GM13977 (cell line): ENCODE data around the gene PSORS1C2.

Experiments
- DNase-seq: peaks from one replicate; pipeline ENCODE4 v3.0.0; 2012; ENCODE audit warnings: low spot score
- in situ Hi-C: fragments of 300-500 bp; cut with MboI; formaldehyde crosslinking; loops from one replicate; pipeline ENCODE4 v1.12.0; 2022; ENCODE audit warnings: low sequenced_read_pairs, low pct_unique_long_range_greater_than_20kb, mixed read lengths, inconsistent platforms; ENCODE audit not compliant: unreplicated experiment
- TF ChIP-seq, protein P1 (sequence below): IDR thresholded peaks from 2 replicates; pipeline ENCODE4 v1.5.1; 2012; ENCODE audit warnings: mild to moderate bottlenecking, control low read depth; ENCODE audit not compliant: insufficient read depth; ENCODE audit errors: extremely low read depth, missing control alignments

Gene PSORS1C2

DNA sequence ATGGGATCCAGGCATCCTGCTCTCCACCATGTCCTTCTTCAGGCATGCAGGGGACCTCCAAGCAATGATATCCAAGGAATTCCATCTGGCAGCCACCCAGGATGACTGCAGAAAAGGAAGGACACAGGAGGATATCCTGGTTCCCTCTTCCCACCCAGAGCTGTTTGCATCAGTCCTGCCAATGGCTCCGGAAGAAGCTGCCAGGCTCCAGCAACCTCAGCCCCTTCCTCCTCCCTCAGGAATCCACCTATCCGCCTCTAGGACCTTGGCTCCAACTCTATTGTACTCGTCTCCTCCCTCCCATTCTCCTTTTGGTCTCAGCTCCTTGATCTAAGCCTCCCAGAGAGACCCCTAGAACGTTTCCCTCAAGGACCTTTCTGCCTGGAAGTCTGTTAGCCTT lies 733 bp upstream of the PSORS1C2 start:
- TF ChIP-seq, protein P1, sequence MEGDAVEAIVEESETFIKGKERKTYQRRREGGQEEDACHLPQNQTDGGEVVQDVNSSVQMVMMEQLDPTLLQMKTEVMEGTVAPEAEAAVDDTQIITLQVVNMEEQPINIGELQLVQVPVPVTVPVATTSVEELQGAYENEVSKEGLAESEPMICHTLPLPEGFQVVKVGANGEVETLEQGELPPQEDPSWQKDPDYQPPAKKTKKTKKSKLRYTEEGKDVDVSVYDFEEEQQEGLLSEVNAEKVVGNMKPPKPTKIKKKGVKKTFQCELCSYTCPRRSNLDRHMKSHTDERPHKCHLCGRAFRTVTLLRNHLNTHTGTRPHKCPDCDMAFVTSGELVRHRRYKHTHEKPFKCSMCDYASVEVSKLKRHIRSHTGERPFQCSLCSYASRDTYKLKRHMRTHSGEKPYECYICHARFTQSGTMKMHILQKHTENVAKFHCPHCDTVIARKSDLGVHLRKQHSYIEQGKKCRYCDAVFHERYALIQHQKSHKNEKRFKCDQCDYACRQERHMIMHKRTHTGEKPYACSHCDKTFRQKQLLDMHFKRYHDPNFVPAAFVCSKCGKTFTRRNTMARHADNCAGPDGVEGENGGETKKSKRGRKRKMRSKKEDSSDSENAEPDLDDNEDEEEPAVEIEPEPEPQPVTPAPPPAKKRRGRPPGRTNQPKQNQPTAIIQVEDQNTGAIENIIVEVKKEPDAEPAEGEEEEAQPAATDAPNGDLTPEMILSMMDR: no peak
- in situ Hi-C loops: loop anchor here (5.0 to 10.0 kb wide), 2 partner anchors 53 to 225 kb away; no protein-coding TSS in a partner anchor
- no peak for DNase-seq

DNA sequence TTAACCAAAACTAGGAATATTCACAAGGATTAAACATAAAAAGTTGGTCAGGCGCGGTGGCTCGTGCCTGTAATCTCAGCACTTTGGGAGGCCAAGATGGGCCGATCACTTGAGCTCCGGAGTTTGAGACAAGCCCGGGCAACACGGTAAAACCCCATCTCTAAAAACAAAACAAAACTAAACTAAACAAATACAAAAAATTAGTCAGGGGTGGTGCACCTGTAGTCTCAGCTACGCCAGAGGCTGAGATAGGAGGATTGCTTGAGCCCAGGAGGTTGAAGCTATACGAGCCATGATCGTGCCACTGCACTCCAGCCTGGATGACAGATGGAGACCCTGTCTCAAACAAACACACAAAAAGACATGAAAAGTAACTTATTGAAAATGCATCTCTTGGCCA lies 3.2 kb downstream of the PSORS1C2 start:
- in situ Hi-C loops: loop anchor here (5.0 to 10.0 kb wide), 2 partner anchors 57 to 229 kb away; no protein-coding TSS in a partner anchor
- TF ChIP-seq, protein P1: no peak

DNA sequence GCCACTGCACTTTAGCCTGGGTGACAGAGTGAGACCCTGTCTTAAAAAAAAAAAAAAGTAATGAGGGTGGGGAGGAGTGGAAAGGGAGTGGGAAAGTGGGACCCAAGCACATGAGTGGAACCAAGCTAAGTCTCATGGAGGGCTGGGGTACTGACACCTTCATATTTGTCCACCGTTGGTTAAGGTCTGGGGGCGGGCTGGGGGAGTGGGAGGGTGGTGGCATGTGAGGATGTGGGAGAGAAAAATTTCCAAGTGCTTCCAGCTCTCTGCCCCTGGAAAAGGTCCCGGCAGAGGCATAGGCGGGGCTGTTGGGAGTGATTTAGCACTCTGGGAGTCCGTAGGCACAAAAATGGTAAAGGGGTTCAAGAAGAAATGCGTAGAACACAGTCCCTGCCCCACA lies 6.1 kb downstream of the PSORS1C2 start:
- in situ Hi-C loops: loop anchor here (10.0 kb wide), 1 partner anchor 232 kb away; no protein-coding TSS in a partner anchor
- DNase-seq: no peak

More for the DNA sequence above, 3.2 kb downstream of the PSORS1C2 start:
- DNase-seq: no peak

DNA sequence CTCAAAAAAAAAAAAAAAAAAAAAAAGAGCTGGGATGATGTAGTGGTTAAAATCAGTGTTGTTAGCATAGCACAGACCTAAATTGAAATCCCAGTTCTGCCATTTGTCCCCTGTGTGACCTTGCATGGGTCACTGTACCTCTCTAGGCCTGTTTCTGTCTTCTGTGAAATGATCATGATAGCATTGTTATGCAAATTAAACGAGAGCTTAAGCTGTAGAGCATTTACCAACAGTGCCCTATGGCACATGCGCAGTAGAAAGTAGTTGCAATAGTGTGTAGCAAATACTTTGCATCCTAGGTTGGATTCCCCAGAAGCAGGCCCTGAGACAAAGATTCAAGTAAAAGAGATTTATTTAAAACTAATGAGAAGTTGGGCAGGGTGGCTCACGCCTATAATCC lies 7.3 kb downstream of the PSORS1C2 start:
- TF ChIP-seq, protein P1: no peak
- no peak for DNase-seq
- in situ Hi-C loops: loop anchor here (10.0 kb wide), 1 partner anchor 233 kb away; no protein-coding TSS in a partner anchor

More for the DNA sequence above, 6.1 kb downstream of the PSORS1C2 start:
- TF ChIP-seq, protein P1: no peak

DNA sequence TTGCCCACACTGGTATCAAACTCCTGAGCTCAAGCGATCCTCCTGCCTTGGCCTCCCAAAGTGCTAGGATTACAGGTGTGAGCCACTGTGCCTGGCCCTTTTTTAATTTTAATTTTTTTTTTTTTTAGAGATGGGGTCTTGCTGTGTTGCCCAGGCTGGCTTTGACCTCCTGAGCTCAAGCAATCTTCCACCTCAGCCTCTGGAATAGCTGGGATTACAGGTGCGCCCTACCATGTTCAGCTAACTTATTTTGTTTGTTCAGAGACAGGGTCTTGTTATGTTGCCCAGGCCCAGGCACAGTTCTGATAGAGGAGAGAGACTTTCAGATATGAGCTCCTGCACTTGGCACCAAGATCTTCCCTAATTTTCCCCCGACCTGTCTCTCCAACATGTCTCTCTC lies 8.1 kb downstream of the PSORS1C2 start:
- DNase-seq: no peak
- TF ChIP-seq, protein P1: no peak
- in situ Hi-C loops: loop anchor here (10.0 kb wide), 1 partner anchor 234 kb away; no protein-coding TSS in a partner anchor

DNA sequence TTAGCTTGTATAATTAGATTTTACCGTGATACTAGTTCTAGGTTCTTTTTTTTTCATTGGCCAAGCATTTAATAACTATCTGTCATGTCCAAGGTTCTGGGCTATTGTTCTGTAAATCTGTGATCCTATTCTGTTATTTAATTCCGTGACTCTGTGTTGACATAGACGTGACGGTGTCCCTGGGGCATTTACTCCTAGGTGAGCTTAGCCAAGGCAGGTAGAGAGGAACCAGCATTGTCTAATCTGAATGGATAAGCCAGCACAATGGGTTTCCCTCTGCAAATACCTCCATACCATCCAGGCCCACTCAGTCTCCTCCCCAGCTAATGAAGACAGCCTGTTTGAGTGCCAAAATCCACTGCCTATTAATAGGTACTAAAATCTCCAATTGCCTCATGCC lies 9.7 kb downstream of the PSORS1C2 start:
- in situ Hi-C loops: no loop called here
- TF ChIP-seq, protein P1: no peak
- DNase-seq: no peak
